Calu3 (cell line): Measurements from ENCODE around the gene CTNNA2. TPM values are rescaled to one million over a fixed set of nuclear protein-coding genes. Genes with fewer than 3 reads are reported as not detected.

Source experiments
- BruUV-seq: library from RNA; stranded (reverse); fragments of 400-500 nt; replicated peaks from 2 replicates; lab custom pipeline; 2021; lab: Mats Ljungman, UMichigan
- CTCF ChIA-PET: fragments of 300-600 bp; sonication (Branson Sonifier 250); formaldehyde crosslinking; loops from one replicate; lab custom pipeline; 2022; ENCODE audit warnings: antibody characterized with exemption; lab: Charles Lee
- DNase-seq: peaks from one replicate; pipeline ENCODE4 v3.0.0; 2022
- H3K27ac Mint-ChIP-seq: one replicate; pipeline ENCODE4 v1.8.0; 2022; ENCODE audit warnings: mixed read lengths; ENCODE audit not compliant: unreplicated experiment
- H3K27me3 Mint-ChIP-seq: one replicate; pipeline ENCODE4 v1.8.0; 2022; ENCODE audit warnings: mixed read lengths; ENCODE audit not compliant: unreplicated experiment
- H3K36me3 Mint-ChIP-seq: one replicate; pipeline ENCODE4 v1.8.0; 2022; ENCODE audit warnings: mild to moderate bottlenecking, moderate library complexity, mixed read lengths; ENCODE audit not compliant: insufficient read depth, unreplicated experiment
- H3K4me1 Mint-ChIP-seq: one replicate; pipeline ENCODE4 v1.8.0; 2022; ENCODE audit warnings: mild to moderate bottlenecking, low read depth, mixed read lengths; ENCODE audit not compliant: unreplicated experiment
- H3K4me3 Mint-ChIP-seq: one replicate; pipeline ENCODE4 v1.8.0; 2022; ENCODE audit warnings: mild to moderate bottlenecking, low read depth, moderate library complexity, mixed read lengths; ENCODE audit not compliant: unreplicated experiment
- H3K9me3 Mint-ChIP-seq: one replicate; pipeline ENCODE4 v1.8.0; 2022; ENCODE audit warnings: low read depth, mixed read lengths; ENCODE audit not compliant: unreplicated experiment
- intact Hi-C: fragments of 100-400 bp; cut with micrococcal nuclease; formaldehyde crosslinking; loops from one replicate; pipeline ENCODE4 v1.10.0; 2022; ENCODE audit not compliant: unreplicated experiment
- total RNA-seq: library from RNA; stranded (reverse); gene quantifications from 2 replicates; pipeline ENCODE4 v1.2.3, GENCODE V29; 2022
- TF ChIP-seq, protein P1 (sequence below): fragments of 200-600 bp; IDR thresholded peaks from one replicate; pipeline ENCODE4 v1.8.0; 2022; ENCODE audit warnings: antibody characterized with exemption; ENCODE audit not compliant: unreplicated experiment

The CTNNA2 gene
- total RNA-seq, 1 experiment from 2014 or later = not detected

DNA sequence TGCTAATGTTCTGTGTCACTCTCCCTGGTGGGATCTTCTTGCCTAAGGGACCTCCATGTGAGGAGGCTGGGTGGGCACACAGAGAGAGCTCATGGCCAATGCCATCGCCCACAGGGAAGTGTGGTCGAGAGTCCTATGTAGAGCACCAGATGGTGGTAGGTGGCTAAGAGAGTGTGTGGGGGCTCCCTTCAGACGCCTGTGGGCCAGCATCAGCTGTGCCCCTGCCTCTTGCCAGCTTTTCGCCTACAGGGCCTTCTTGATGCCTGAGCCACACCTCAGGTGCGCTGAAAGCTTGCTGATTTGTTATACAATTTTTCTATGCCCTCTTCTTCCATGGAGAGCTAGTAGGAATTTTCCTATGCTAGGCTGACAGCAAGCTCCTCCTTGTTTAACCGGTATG, 753.4 kb downstream of the CTNNA2 start:
- Mint-ChIP-seq H3K36me3 (no peaks in the 10 kb centered on the region), H3K27me3 (no peaks in the 10 kb centered on the region), H3K27ac (no peak overlapping the region), H3K4me3 (no peak overlapping the region), H3K9me3 (peaks cover 13% of the 10 kb centered on the region), H3K4me1 (no peaks in the 10 kb centered on the region)
- CTCF ChIA-PET = no interaction called here
- TF ChIP-seq, protein P1, sequence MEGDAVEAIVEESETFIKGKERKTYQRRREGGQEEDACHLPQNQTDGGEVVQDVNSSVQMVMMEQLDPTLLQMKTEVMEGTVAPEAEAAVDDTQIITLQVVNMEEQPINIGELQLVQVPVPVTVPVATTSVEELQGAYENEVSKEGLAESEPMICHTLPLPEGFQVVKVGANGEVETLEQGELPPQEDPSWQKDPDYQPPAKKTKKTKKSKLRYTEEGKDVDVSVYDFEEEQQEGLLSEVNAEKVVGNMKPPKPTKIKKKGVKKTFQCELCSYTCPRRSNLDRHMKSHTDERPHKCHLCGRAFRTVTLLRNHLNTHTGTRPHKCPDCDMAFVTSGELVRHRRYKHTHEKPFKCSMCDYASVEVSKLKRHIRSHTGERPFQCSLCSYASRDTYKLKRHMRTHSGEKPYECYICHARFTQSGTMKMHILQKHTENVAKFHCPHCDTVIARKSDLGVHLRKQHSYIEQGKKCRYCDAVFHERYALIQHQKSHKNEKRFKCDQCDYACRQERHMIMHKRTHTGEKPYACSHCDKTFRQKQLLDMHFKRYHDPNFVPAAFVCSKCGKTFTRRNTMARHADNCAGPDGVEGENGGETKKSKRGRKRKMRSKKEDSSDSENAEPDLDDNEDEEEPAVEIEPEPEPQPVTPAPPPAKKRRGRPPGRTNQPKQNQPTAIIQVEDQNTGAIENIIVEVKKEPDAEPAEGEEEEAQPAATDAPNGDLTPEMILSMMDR = no peak
- no TSS peak for BruUV-seq
- intact Hi-C loops = no loop called here
- no peak for DNase-seq

DNA sequence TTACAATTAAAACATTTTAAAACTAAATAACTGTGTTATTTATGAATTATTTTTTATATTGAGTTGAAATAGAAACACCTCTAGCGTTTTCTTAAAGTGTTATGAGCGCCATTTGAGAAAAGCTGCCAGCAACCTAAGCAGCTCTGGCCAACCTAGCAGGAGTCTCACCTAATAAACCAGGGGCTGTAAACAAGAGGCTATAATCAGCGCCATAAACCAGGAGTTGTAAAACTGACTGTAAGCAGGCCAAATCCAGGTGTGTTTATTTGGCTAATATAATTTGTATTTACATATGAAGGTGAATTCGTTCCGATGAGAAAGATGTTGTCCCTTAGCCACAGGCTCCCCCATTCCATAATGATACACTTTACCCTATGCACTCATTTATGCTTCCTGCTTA, 757.0 kb downstream of the CTNNA2 start:
- CTCF ChIA-PET = no interaction called here
- H3K9me3 Mint-ChIP-seq = peaks cover 18% of the 10 kb centered on the region
- no peak overlapping the region for H3K27ac Mint-ChIP-seq
- H3K4me1 Mint-ChIP-seq = no peaks in the 10 kb centered on the region
- no peak overlapping the region for H3K4me3 Mint-ChIP-seq
- no peaks in the 10 kb centered on the region for H3K36me3 Mint-ChIP-seq
- DNase-seq = no peak
- no TSS peak for BruUV-seq
- TF ChIP-seq, protein P1 = no peak
- intact Hi-C loops = no loop called here
- no peaks in the 10 kb centered on the region for H3K27me3 Mint-ChIP-seq

DNA sequence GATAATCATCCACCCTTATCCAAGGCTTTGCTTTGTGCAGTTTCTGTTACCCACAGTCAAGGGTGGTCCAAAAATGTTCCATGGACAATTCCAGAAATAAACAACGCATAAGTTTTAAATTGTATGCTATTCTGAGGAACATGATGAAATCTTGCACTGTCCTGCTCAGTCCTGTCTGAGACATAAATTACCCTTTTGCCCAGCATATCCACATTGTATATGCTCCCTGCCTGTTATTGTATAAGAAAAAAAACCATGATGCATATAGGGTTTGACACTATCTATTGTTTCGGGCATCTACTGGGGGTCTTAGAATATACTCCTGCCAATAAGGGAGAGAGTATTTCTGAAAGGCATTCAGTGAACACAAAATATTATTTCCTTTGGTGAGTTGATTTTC, 767.7 kb downstream of the CTNNA2 start:
- BruUV-seq = no TSS peak
- H3K27me3 Mint-ChIP-seq = no peaks in the 10 kb centered on the region
- no peaks in the 10 kb centered on the region for H3K36me3 Mint-ChIP-seq
- H3K9me3 Mint-ChIP-seq = peaks cover 5% of the 10 kb centered on the region
- intact Hi-C loops = no loop called here
- no peaks in the 10 kb centered on the region for H3K4me1 Mint-ChIP-seq
- CTCF ChIA-PET = no interaction called here
- TF ChIP-seq, protein P1 = no peak
- DNase-seq = no peak
- no peak overlapping the region for H3K4me3 Mint-ChIP-seq
- H3K27ac Mint-ChIP-seq = no peak overlapping the region

DNA sequence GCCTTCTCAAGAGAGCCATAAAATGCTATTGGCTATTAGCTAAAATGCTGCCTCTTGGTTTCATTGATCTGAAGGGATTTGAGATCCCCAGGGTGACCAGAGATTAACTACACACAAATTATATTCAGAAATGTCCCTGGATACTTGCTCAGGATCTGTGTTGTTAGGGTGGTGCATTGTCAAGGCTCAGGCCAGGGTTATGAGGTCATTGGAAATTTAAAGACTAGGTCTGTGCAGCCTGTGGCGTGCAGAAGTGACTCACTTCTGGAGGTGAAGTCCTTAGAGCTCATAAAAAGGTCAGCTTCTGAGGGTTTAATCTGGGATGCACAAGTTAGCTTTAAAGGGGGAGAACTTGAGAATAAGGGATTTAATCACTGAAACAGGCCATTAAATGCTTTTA, 768.2 kb downstream of the CTNNA2 start:
- H3K4me1 Mint-ChIP-seq = no peaks in the 10 kb centered on the region
- H3K27me3 Mint-ChIP-seq = no peaks in the 10 kb centered on the region
- no peaks in the 10 kb centered on the region for H3K36me3 Mint-ChIP-seq
- H3K9me3 Mint-ChIP-seq = peaks cover 5% of the 10 kb centered on the region
- TF ChIP-seq, protein P1 = no peak
- no peak overlapping the region for H3K4me3 Mint-ChIP-seq
- CTCF ChIA-PET = no interaction called here
- no peak overlapping the region for H3K27ac Mint-ChIP-seq
- intact Hi-C loops = no loop called here
- no peak for DNase-seq
- BruUV-seq = no TSS peak
